HG02870 (cell line): Measurements from ENCODE around the gene BTBD10.

Source experiments
- ATAC-seq: cut with Tn5 transposase; IDR thresholded peaks from one replicate; pipeline ENCODE4 v1.9.1; 2021; ENCODE audit warnings: mild to moderate bottlenecking, moderate library complexity; ENCODE audit not compliant: unreplicated experiment

Gene BTBD10

DNA sequence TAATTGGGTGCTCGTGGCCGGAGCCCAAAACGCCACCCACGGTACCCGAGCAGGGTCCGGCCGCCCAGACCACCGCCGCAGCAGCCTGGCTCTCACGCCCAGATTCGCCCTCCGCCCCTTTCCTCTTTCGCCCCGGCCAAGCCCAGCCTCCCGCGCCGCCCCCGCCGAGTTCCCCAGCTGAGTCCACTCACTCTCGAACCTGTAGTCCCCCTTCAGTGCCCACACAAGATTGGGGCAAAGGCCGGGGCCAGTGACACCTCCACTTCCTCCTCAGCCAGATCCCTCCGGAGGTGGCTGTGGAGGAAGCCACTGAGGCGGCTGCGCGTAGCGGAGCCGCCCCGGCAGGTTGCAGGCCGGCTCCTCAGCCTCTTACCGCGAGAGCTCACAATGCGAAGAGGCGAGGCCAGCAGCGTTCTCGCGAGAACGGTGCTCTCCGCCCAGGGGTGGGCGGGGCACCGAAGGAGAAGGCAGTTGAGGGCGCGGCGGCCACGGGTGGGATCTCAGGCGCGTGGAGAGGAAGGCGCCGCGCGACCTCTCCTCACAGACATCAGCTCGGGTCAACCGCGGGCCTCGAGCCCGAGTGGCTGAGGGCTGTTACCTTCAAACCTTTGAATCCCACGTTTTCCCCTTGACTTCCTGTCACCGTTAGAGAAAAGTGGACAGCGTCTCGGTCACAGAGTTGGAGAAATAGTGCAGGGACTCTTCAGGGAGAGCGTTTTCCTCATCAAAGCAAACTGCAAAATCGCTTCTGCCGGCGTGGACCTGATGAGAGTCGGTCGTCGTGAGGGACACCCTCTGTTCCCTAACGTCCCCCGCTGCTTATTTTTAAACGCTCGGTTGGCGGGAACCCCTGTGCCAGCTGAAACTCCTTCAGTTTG lies at the start of gene BTBD10:
Gene BTBD10, minus strand, starts transcription at position 322 of the 878 bp plus-strand sequence. CDS start 18,098 bp downstream, outside the sequence.
- ATAC-seq: peak; percentile 92

GRCh38 chr11:13503393-13503792 lies 40.4 kb upstream of the BTBD10 start:
- ATAC-seq: no peak

- no peak for ATAC-seq
Measured at GRCh38 chr11:13502492-13502891, 39.5 kb upstream of the BTBD10 start.

- no peak for ATAC-seq
Measured at GRCh38 chr11:13495929-13496328, 32.9 kb upstream of the BTBD10 start, which contains the start of gene PTH. PTH (minus strand) TSS chr11:13495997; CDS start chr11:13492855, 3,142 bp downstream.

DNA sequence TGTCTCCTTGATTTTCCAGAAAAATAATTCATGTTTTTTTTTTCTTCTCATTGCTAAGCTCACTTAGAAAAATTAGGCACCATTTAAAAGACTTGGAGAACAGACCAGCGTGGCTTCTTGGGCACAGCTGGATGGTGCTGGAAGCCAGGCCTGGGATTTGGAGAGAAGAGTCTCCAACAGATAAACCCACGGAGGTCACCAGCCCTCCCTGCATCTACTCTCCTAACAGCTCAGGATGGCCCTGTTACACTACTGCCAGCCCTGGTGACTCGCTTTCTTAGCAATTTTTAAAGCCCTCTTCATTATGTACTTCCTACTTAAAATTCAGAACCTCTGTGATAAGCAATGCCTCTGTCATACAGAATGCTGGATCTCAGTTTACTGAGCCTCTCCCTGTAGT lies 31.0 kb upstream of the BTBD10 start:
- ATAC-seq: no peak

DNA sequence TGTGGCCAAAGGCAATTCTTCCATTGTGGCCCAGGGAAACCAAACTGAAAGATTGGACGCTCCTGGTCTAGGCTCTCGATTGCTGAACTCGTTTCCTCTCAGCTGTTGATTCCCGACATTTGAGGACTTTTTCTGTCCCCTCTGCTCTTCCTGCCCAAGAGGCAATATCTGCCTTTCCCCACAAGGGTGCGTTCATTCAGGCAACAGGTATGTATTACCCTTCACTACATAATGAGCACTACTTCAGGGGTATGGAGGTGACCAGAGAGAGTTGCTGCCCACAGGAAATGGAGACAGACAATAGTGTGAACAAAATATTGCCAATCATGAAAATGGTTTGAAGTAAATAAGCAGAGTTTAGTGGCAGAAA lies 24.6 kb upstream of the BTBD10 start:
- ATAC-seq: peak; percentile 84

DNA sequence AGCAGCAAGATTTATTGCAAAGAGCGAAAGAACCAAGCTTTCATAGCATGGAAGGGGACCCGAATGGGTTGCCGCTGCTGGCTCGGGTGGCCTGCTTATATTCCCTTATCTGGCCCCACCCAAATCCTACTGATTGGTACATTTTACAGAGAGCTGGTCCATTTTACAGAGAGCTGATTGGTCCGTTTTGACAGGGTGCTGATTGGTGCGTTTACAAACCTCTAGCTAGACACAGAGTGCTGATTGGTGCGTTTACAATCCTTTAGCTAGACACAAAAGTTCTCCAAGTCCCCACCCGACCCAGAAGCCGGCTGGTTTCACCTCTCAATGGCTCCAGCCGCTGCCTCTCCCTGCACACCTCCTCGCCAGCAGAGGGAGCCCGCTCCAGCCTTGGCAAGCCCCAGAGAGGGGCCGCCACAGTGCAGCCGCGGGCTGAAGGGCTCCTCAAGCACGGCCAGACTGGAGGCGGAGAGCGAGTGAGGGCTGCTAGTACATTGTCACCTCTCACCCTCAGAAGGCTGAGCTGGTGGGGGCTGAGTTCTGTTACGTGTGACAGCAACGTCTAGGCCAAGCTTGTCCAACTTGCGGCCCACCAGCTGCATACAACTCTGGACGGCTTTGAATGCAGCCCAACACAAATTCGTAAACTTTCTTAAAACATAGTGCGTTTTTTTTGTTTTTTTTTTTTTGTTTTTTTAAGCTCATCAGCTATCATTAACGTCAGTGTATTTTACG lies 24.1 kb upstream of the BTBD10 start:
- ATAC-seq: peak; percentile 95

- ATAC-seq: no peak
Measured at GRCh38 chr11:13480198-13480597, 17.2 kb upstream of the BTBD10 start.

DNA sequence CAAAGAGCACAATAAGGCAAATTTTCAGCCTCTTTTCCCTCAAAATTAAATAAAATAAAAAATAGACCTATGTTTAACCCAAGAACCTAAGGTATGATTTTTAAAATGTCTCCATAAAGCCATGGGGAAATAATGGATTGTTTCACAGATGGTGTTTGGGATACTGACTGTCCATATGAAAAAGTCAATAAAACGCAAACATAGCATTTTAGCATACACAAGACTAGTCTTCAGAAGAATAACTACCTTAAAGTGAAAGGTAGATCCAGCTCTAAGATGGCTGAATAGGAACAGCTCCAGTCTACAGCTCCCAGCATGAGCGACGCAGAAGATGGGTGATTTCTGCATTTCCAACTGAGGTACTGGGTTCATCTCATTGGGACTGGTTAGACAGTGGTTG lies 16.7 kb upstream of the BTBD10 start:
- no peak for ATAC-seq

DNA sequence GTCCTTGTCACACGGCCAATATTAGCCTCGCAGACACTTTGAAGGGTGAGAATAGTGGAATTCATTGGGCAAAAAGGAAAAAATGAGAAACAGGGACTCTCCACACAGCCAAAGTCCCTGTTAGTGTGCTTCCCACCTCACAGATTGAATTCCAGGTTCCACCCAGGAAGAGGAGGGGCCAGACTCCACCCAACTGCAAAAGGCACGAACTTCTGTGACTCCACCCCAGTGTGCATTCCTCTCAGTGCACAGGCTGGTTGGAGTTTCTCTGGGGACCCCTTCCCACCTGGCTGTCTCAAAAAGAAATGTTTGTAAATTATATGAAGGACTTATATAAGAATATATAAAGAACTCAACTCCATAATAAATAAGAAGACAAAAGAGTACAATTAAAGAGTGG lies 12.1 kb upstream of the BTBD10 start:
- no peak for ATAC-seq

DNA sequence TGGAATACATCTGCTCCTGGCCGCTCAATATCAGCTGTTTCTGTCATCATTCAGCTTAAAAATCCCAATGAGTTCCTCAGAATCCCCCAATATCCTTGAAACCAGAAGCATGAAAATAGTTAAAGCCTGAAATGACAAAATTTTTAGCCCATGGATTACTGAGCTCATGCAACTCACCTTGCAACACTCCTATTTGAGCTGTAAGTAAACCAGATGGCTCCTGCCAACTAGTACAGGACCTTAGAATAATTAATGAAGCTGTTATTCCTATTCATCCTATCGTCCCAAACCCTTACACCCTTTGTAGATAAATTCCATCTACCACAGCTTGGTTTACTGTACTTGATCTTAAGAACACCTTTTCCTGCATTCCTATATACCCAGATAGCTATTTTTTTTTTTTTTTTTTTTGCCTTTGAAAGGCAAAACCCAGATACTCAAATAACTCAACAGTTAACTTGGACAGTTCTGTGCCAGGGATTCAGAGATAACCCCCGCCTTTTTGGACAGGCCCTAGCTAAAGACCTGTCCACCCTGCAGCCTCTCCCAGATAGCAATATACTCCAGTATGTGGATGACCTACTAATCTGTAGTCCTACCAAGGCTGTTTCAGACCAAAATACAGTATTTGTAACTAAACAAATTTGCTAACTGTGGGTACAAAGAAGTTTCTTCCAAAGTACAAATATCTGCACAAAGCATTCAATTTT lies 10.1 kb upstream of the BTBD10 start:
- no peak for ATAC-seq

GRCh38 chr11:13468750-13469149 lies 5.7 kb upstream of the BTBD10 start:
- ATAC-seq: no peak

DNA sequence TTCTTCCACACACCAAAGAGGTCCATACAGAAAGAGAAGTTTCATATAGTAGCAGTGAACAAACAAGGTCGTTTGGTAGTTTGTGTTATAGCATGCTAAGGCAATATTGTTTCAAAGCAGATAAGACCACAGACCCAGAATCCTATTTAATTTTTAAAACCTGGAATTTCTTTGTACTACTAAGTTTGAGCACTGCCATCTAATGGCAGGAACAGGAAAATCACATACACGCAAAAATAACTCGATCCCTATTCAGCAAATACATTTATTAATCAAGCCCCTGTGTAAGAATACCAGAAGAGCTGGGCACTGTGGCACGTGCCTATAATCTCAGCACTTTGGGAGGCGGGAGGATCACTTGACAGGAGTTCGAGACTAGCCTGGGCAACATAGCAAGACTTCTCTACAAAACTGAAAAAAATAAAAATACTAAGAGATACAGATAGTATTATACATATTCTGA lies 2.9 kb upstream of the BTBD10 start:
- no peak for ATAC-seq

DNA sequence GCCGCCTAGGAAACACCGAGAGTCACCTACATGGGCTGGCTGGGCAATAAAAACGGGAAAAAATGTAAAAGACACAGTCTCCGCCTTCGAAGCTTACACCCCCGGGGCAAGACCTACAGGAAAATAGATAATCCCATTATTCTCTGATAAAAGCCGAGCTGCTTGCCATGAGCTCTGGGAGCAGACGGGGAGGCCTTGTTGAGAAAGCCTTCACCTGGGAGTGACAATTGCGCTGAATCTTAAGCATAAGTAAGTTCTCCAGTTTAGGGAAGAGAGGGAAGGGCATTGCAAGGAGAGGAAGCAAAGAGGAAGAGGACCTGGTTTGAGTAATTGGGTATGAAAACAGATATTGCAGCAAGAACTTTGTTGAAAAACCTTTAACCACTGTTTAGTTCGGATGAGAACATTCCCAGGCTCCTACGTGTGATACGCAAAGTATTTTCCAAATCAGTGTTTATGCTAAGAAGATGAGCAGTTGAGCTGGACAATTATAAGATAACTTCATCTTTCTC lies 813 bp upstream of the BTBD10 start:
- no peak for ATAC-seq

DNA sequence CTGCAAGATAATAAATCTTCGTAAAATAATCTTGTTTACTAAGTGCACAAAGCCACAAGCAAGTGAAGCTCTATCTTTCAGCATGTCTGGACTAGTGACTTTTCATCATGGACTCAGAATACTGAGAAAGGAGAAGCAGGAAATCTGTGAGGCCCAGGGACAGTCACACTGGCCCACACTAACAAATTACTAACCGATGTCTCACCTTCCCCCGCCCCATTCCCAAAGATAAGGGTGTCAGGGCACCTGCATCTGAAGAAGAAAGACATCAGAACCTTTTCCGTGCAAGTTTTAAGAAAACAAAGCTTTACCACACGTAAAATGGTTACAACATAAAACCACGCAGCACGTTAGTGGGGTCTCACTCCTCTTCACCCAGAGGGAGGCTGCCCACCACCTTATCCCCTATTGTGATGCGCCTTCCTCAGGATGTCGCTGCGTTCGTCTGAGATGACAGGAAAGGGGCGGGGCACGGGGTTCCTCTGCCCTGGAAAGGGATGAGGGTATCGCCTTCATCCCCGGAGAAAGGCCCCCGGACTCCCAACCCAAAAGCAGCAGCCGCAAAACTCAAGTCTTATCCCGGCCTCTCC lies 616 bp downstream of the BTBD10 start:
- ATAC-seq: peak; percentile 48

DNA sequence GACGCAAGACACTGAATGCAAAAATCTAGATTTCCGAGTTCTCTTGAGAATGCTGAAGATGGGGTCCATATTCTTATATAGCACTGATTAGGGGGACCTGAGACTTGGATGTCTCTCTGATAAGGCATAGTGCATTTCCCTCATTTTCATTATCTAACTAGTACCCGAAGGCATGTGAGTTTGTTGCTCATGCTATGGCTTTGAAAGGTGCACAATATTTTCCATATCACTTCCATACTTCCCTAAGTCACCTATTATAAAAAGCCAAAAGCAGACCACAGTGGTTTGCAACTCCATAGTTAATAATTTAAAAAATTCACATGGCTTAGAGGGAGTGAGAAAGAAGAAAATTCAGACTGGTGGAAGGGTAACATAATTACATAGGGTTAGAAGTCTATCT lies 1.7 kb downstream of the BTBD10 start:
- ATAC-seq: no peak

DNA sequence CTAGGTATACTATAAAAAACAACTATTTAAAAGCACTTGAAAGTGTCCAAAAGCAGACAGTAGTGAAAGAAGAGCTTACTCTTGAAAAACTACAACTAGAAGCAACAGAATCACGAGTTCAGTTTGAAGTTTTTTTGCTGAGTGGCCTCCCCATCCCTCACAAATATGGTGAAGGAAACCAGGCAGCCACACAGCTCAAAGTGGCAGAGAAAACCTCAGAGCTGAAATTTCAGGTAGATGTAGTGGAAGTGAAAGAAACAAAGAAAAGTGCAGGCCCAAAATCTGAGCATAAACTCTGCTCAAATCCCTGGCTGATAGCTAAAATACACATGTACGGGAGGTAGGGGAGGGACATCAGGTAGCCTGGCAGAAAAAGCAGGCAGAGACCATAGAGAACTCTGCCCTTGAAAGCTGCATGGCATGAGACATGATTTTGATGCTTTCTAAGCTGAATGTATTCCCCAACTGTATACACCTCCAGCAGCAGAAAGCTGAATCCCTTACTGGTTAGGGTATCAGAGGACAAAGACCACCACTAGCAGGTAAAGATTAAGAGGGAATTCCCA lies 12.1 kb downstream of the BTBD10 start:
- ATAC-seq: peak; percentile 74

- no peak for ATAC-seq
Measured at GRCh38 chr11:13449522-13449921, 13.5 kb downstream of the BTBD10 start.

- ATAC-seq: no peak
Measured at GRCh38 chr11:13448876-13449275, 14.1 kb downstream of the BTBD10 start.

GRCh38 chr11:13446444-13446843 lies 16.6 kb downstream of the BTBD10 start:
- ATAC-seq: no peak
